ENCODE results near the gene SLC34A3. TPM values are rescaled to one million over a fixed set of nuclear protein-coding genes. Genes with fewer than 3 reads are reported as not detected.
A peak's percentile ranks its signal among the peaks of the same experiment; 100 is the strongest.
"Not testable (repeated sequence)": the region's sequence is repeated elsewhere in the genome, so short reads cannot be mapped to it uniquely, and the experiment has no call there.

The SLC34A3 gene
- polyA plus RNA-seq, 4 donors, result 0.21 to 30.3 (median 0.85) TPM

DNA sequence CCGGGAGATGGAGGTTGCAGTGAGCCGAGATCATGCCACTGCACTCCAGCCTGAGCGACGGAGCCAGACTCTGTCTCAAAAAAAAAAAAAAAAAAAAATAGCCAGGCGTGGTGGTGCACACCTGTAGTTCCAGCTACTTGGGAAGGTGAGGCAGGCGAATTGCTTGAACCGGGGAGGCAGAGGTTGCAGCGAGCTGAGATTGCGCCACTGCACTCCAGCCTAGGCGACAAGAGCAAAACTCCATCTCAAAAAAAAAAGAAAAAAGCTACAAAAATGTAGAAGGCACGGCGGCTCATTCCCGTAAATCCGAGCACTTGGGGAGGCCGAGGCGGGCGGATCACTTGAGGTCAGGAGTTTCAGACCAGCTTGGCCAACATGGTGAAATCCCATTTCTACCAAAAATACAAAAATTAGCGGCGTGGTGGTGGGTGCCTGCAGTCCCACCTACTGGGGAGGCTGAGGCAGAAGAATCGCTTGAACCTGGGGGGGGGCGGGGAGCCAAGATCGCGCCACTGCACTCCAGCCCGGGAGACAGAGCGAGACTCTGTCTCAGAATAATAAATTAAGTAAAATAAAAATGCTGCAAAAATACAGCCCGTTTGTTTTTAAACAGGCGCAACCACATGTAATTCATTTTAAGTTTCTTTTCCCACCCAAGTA is 9.0 kb downstream of the SLC34A3 start:
- not testable (repeated sequence) for H3K27me3 ChIP-seq (ENCODE audit: control insufficient read depth in 3 of 3, insufficient read depth in 3 of 3, low read length in 3 of 3); DNase-seq; FAIRE-seq; H3K9me3 ChIP-seq (ENCODE audit: control insufficient read depth in 2 of 2, insufficient read depth in 1 of 2, low read depth in 1 of 2, low read length in 1 of 2)
- peaks cover 0 to 67% (median 7%) of the 10 kb centered on the region in 3 donors for H3K4me1 ChIP-seq (ENCODE audit: control insufficient read depth in 3 of 3, insufficient read depth in 2 of 3, low read depth in 1 of 3, low read length in 2 of 3)
- H3K27ac ChIP-seq (ENCODE audit: low read depth in 1 of 3, low read length in 2 of 3), result peak overlapping the region; percentile 96 to 98 (median 98)
- peaks cover 4 to 50% (median 9%) of the 10 kb centered on the region in 3 donors for H3K36me3 ChIP-seq (ENCODE audit: control insufficient read depth in 3 of 3, insufficient read depth in 2 of 3, low read depth in 1 of 3, low read length in 3 of 3)
- H3K4me3 ChIP-seq (ENCODE audit: low read depth in 1 of 3, low read length in 3 of 3), result peak overlapping the region; percentile 62 to 71 (median 65)
- 34 to 46% (median 40%) methylated on average over 23 to 27 of the region's 27 CpGs for WGBS, 3 donors

DNA sequence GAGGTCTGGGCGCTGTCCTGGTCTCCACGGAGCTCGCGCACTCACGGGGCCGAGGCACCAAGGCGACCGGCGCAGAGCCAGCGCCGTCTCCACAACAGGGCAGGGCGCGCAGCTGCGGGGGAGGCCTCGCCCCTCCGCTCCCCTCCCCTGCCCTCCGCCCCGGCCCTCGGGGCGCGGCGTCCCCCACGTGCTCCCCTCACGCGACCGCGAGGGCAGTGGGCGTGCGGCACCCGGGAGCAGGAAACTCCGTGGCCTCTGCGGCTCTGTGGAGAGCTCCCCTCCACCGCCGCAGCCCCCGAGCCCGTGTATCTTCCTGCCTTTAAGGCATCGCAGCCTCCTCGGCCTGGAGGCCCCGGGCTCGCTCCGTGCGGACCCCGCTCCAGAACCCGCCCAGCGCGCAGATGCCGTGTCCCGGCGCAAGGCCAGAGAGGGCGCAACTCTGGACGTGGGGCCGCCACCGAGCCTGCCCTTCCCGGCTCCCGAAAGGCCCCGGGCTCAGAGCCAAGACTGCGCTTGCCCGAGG is 9.7 kb downstream of the SLC34A3 start:
- DNase-seq, result peak; percentile 75 to 93
- 0% methylated on average over 42 to 58 of the region's 58 CpGs for WGBS, 3 donors
- Histone ChIP-seq H3K4me1 (ENCODE audit: control insufficient read depth in 3 of 3, insufficient read depth in 2 of 3, low read depth in 1 of 3, low read length in 2 of 3) (peaks cover 0 to 65% (median 7%) of the 10 kb centered on the region in 3 donors), H3K27me3 (ENCODE audit: control insufficient read depth in 3 of 3, insufficient read depth in 3 of 3, low read length in 3 of 3) (no peaks in the 10 kb centered on the region), H3K9me3 (ENCODE audit: control insufficient read depth in 2 of 2, insufficient read depth in 1 of 2, low read depth in 1 of 2, low read length in 1 of 2) (no peaks in the 10 kb centered on the region), H3K27ac (ENCODE audit: low read depth in 1 of 3, low read length in 2 of 3) (peak overlapping the region; percentile 96 to 98 (median 98)), H3K4me3 (ENCODE audit: low read depth in 1 of 3, low read length in 3 of 3) (peak overlapping the region; percentile 62 to 71 (median 65)), H3K36me3 (ENCODE audit: control insufficient read depth in 3 of 3, insufficient read depth in 2 of 3, low read depth in 1 of 3, low read length in 3 of 3) (peaks cover 4 to 43% (median 9%) of the 10 kb centered on the region in 3 donors)
- no peak for FAIRE-seq

DNA sequence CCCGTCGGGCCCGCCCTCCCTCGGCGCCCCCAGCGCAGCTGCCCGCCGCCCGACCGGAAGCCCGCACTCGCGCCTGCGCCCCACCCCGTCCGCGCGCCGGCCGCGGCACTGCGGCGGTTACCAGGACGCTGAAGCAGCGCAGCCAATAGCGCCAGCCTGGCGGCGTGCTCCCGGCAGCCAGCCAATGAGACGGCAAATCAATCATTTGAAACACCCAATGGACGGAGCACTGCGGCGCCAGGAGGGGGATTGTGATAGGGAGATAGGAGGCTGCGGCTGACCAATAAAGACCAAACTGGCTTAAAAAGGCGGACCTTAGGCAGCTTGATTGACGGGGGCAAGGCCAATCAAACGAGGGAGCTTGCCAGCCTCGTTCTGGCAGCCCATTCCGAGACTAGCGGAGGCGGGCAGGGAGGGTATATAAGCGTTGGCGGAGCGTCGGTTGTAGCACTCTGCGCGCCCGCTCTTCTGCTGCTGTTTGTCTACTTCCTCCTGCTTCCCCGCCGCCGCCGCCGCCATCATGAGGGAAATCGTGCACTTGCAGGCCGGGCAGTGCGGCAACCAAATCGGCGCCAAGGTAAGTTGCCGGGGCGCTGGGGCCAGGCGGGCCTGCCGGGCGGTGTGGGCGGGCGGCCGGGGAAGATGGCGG is 10.3 kb downstream of the SLC34A3 start, which contains the start of gene TUBB4B:
TSS of gene TUBB4B (plus strand) at position 447 of the 649 bp plus-strand sequence. CDS start at position 521, 74 bp downstream.
- Histone ChIP-seq H3K4me1 (ENCODE audit: control insufficient read depth in 3 of 3, insufficient read depth in 2 of 3, low read depth in 1 of 3, low read length in 2 of 3) (peaks cover 0 to 61% (median 7%) of the 10 kb centered on the region in 3 donors), H3K27ac (ENCODE audit: low read depth in 1 of 3, low read length in 2 of 3) (peak within 1 kb of the TSS; percentile 96 to 98 (median 98)), H3K36me3 (ENCODE audit: control insufficient read depth in 3 of 3, insufficient read depth in 2 of 3, low read depth in 1 of 3, low read length in 3 of 3) (peaks cover 4 to 39% (median 9%) of the 10 kb centered on the region in 3 donors), H3K4me3 (ENCODE audit: low read depth in 1 of 3, low read length in 3 of 3) (peak within 1 kb of the TSS; percentile 88 to 96 (median 91)), H3K9me3 (ENCODE audit: control insufficient read depth in 2 of 2, insufficient read depth in 1 of 2, low read depth in 1 of 2, low read length in 1 of 2) (no peaks in the 10 kb centered on the region), H3K27me3 (ENCODE audit: control insufficient read depth in 3 of 3, insufficient read depth in 3 of 3, low read length in 3 of 3) (no peaks in the 10 kb centered on the region)
- WGBS, 3 donors, result 0 to 1% (median 0%) methylated on average over 55 to 67 of the region's 67 CpGs
- peak; percentile 39 for FAIRE-seq
- DNase-seq, result peak; percentile 99 to 100

DNA sequence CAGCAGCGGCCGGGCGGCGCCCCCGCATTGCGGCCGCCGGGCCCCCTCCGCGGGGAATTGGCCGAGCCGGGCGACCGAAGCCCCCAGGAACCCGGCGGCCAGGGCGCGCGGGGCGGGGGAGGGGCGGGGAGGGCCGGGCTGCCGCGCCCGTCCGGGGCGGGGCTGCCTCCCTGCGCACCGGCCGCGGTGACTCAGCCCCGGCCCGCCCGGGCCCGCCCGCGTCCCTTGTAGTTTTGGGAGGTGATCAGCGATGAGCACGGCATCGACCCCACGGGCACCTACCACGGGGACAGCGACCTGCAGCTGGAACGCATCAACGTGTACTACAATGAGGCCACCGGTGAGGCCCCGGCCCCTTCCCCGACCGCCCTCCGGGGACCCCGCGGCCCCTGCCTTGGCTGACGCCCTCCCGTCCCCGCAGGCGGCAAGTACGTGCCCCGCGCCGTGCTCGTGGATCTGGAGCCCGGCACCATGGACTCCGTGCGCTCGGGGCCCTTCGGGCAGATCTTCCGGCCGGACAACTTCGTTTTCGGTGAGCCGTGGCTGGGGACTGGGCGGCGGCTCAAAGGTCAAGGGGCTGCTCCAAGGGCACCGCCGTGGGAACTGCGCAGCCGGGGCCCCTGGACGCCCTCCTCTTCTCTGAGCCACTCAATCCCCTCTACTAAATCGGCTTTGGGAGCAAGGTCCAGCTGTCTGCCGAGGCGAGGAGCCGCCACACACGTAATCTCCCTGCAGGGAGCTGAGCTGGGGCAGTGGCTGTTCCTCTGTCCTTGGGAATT is 11.0 kb downstream of the SLC34A3 start:
- DNase-seq (peak; percentile 75 to 76), FAIRE-seq (no peak)
- peak overlapping the region; percentile 89 to 96 (median 92) for H3K27ac ChIP-seq (ENCODE audit: low read depth in 1 of 3, low read length in 2 of 3)
- 0 to 2% (median 1%) methylated on average over 41 to 83 of the region's 83 CpGs for WGBS, 3 donors
- peaks cover 0 to 58% (median 6%) of the 10 kb centered on the region in 3 donors for H3K4me1 ChIP-seq (ENCODE audit: control insufficient read depth in 3 of 3, insufficient read depth in 2 of 3, low read depth in 1 of 3, low read length in 2 of 3)
- peaks cover 4 to 39% (median 9%) of the 10 kb centered on the region in 3 donors for H3K36me3 ChIP-seq (ENCODE audit: control insufficient read depth in 3 of 3, insufficient read depth in 2 of 3, low read depth in 1 of 3, low read length in 3 of 3)
- H3K9me3 ChIP-seq (ENCODE audit: control insufficient read depth in 2 of 2, insufficient read depth in 1 of 2, low read depth in 1 of 2, low read length in 1 of 2), result no peaks in the 10 kb centered on the region
- H3K27me3 ChIP-seq (ENCODE audit: control insufficient read depth in 3 of 3, insufficient read depth in 3 of 3, low read length in 3 of 3), result no peaks in the 10 kb centered on the region
- H3K4me3 ChIP-seq (ENCODE audit: low read depth in 1 of 3, low read length in 3 of 3), result peak overlapping the region; percentile 88 to 96 (median 91)

DNA sequence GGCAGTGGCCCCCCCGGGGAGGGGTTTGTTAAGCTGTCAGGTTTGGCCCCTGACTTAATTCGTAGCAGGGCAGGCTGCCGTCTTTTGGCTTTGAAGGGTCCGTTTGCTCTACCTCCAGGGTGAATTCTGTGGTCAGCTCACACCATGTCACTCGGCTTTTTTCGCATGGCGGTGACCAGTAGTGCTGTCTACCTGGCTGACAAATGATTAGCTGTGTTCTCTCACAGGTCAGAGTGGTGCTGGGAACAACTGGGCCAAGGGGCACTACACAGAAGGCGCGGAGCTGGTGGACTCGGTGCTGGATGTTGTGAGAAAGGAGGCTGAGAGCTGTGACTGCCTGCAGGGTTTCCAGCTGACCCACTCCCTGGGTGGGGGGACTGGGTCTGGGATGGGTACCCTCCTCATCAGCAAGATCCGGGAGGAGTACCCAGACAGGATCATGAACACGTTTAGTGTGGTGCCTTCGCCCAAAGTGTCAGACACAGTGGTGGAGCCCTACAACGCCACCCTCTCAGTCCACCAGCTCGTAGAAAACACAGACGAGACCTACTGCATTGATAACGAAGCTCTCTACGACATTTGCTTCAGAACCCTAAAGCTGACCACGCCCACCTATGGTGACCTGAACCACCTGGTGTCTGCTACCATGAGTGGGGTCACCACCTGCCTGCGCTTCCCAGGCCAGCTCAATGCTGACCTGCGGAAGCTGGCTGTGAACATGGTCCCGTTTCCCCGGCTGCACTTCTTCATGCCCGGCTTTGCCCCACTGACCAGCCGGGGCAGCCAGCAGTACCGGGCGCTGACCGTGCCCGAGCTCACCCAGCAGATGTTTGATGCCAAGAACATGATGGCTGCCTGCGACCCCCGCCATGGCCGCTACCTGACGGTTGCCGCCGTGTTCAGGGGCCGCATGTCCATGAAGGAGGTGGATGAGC is 11.8 kb downstream of the SLC34A3 start:
- H3K9me3 ChIP-seq (ENCODE audit: control insufficient read depth in 2 of 2, insufficient read depth in 1 of 2, low read depth in 1 of 2, low read length in 1 of 2), result no peaks in the 10 kb centered on the region
- H3K36me3 ChIP-seq (ENCODE audit: control insufficient read depth in 3 of 3, insufficient read depth in 2 of 3, low read depth in 1 of 3, low read length in 3 of 3), result peaks cover 4 to 39% (median 9%) of the 10 kb centered on the region in 3 donors
- peaks cover 0 to 49% (median 4%) of the 10 kb centered on the region in 3 donors for H3K4me1 ChIP-seq (ENCODE audit: control insufficient read depth in 3 of 3, insufficient read depth in 2 of 3, low read depth in 1 of 3, low read length in 2 of 3)
- no peak for DNase-seq
- H3K27me3 ChIP-seq (ENCODE audit: control insufficient read depth in 3 of 3, insufficient read depth in 3 of 3, low read length in 3 of 3), result no peaks in the 10 kb centered on the region
- peak overlapping the region; percentile 88 to 96 (median 91) for H3K4me3 ChIP-seq (ENCODE audit: low read depth in 1 of 3, low read length in 3 of 3)
- 16 to 60% (median 35%) methylated on average over 36 of the region's 36 CpGs for WGBS, 3 donors
- FAIRE-seq, result no peak
- H3K27ac ChIP-seq (ENCODE audit: low read depth in 1 of 3, low read length in 2 of 3), result peak overlapping the region; percentile 82 to 96 (median 89)

DNA sequence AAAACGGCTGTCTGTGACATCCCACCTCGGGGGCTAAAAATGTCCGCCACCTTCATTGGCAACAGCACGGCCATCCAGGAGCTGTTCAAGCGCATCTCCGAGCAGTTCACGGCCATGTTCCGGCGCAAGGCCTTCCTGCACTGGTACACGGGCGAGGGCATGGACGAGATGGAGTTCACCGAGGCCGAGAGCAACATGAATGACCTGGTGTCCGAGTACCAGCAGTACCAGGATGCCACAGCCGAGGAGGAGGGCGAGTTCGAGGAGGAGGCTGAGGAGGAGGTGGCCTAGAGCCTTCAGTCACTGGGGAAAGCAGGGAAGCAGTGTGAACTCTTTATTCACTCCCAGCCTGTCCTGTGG is 12.5 kb downstream of the SLC34A3 start:
- DNase-seq; H3K27me3 ChIP-seq (ENCODE audit: control insufficient read depth in 3 of 3, insufficient read depth in 3 of 3, low read length in 3 of 3); H3K27ac ChIP-seq (ENCODE audit: low read depth in 1 of 3, low read length in 2 of 3); H3K9me3 ChIP-seq (ENCODE audit: control insufficient read depth in 2 of 2, insufficient read depth in 1 of 2, low read depth in 1 of 2, low read length in 1 of 2); FAIRE-seq: not testable (repeated sequence)
- Histone ChIP-seq H3K4me3 (ENCODE audit: low read depth in 1 of 3, low read length in 3 of 3) (peak overlapping the region in 2 of 3 donors; percentile 91 to 96), H3K36me3 (ENCODE audit: control insufficient read depth in 3 of 3, insufficient read depth in 2 of 3, low read depth in 1 of 3, low read length in 3 of 3) (peaks cover 4 to 36% (median 9%) of the 10 kb centered on the region in 3 donors), H3K4me1 (ENCODE audit: control insufficient read depth in 3 of 3, insufficient read depth in 2 of 3, low read depth in 1 of 3, low read length in 2 of 3) (peaks cover 0 to 42% (median 4%) of the 10 kb centered on the region in 3 donors)
- 51 to 83% (median 67%) methylated on average over 15 to 18 of the region's 18 CpGs for WGBS, 3 donors

DNA sequence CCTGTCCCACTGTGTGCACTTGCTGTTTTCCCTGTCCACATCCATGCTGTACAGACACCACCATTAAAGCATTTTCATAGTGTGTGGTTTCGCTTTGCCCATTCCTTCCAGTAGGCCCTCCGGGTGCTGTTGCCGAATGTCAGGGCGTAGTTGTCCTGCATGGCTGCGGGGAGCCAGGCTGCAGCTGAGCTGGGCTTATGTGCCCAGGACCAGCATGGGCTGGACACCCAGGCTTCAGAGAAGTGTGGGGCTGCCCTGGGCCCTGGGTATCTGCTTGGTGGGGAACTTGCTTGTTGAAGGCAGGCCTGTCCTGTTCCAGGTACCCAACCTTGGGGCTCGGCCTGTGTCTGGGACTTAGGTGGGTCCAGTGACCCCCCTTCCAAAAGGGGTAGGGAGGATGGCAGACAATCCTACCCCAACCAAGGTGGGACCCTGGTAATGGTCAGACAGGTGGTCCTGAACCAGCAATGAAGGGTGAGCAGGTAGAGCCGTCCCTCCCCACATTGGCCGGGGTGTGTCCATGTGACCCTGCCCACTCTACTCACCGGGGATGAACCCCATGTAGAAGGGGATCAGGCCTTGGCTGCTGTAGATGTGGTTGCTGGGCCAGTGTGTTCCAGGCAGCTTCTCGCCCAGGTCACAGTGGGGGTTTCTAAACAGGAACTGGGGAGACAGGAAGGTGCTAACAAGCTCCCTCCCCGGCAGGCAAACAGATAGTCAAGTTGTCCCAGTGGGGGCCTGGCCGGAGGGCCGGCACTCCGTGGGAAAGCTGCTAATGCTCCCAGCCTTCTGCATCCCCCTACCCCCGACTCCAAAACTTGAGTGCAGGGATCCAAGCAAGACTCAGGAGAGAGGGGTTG is 13.2 kb downstream of the SLC34A3 start:
- H3K4me3 ChIP-seq (ENCODE audit: low read depth in 1 of 3, low read length in 3 of 3), result peak overlapping the region in 1 of 3 donors; percentile 96
- H3K27ac ChIP-seq (ENCODE audit: low read depth in 1 of 3, low read length in 2 of 3), result peak overlapping the region in 1 of 3 donors; percentile 5
- WGBS, 3 donors, result 47 to 62% (median 57%) methylated on average over 15 of the region's 15 CpGs
- FAIRE-seq (no peak), DNase-seq (peak in 1 of 2 donors; percentile 27)
- no peaks in the 10 kb centered on the region for H3K27me3 ChIP-seq (ENCODE audit: control insufficient read depth in 3 of 3, insufficient read depth in 3 of 3, low read length in 3 of 3)
- H3K36me3 ChIP-seq (ENCODE audit: control insufficient read depth in 3 of 3, insufficient read depth in 2 of 3, low read depth in 1 of 3, low read length in 3 of 3), result peaks cover 4 to 30% (median 9%) of the 10 kb centered on the region in 3 donors
- no peaks in the 10 kb centered on the region for H3K9me3 ChIP-seq (ENCODE audit: control insufficient read depth in 2 of 2, insufficient read depth in 1 of 2, low read depth in 1 of 2, low read length in 1 of 2)
- peaks cover 0 to 36% (median 4%) of the 10 kb centered on the region in 3 donors for H3K4me1 ChIP-seq (ENCODE audit: control insufficient read depth in 3 of 3, insufficient read depth in 2 of 3, low read depth in 1 of 3, low read length in 2 of 3)
